PFSK-1 (cell line): ENCODE results near the gene RNF151.

Experiments used
- FOXP2 ChIP-seq: optimal IDR thresholded peaks from 2 replicates; pipeline ENCODE3; 2011; ENCODE audit warnings: borderline replicate concordance, control low read depth, inconsistent platforms; ENCODE audit not compliant: insufficient read depth; ENCODE audit errors: extremely low read length, extremely low read depth
- POLR2AphosphoS5 ChIP-seq: IDR thresholded peaks from 2 replicates; pipeline ENCODE4 v1.6.1; 2012; ENCODE audit warnings: low read depth, mild to moderate bottlenecking, control low read depth, low read length, moderate library complexity
- REST ChIP-seq, 2 experiments: IDR thresholded peaks; 2 replicates each; pipeline versions ENCODE4 v1.6.1 to v1.8.0; 2011 to 2012; ENCODE audit warnings: low read depth in 2 of 2, low read length in 2 of 2, control low read depth in 1 of 2, inconsistent platforms in 1 of 2, mild to moderate bottlenecking in 1 of 2, moderate library complexity in 1 of 2; ENCODE audit not compliant: insufficient read depth in 1 of 2
- SIN3A ChIP-seq: IDR thresholded peaks from 2 replicates; pipeline ENCODE4 v1.6.1; 2012; ENCODE audit warnings: mild to moderate bottlenecking, low read length, moderate library complexity, borderline replicate concordance; ENCODE audit not compliant: insufficient read depth
- TAF1 ChIP-seq: IDR thresholded peaks from 2 replicates; pipeline ENCODE4 v1.6.1; 2012; ENCODE audit warnings: low read length, control low read depth, borderline replicate concordance; ENCODE audit not compliant: insufficient read depth

RNF151 gene

GRCh38 chr16:1959269-1960039, 7.2 kb upstream of the RNF151 start, which contains the start of gene NDUFB10:
TSS of gene NDUFB10 (plus strand) at chr16:1959538. CDS start at chr16:1959625, 87 bp downstream.
- TF ChIP-seq SIN3A (no peak), REST (IDR thresholded peaks at IDR 0.05; ENCODE audit: insufficient read depth in 1 of 2, low read depth in 2 of 2, low read length in 2 of 2) (peak; percentile 21 to 36; a peak in 1 of 4 replicates), POLR2AphosphoS5 (peak; percentile 89), TAF1 (peak; percentile 86)

DNA sequence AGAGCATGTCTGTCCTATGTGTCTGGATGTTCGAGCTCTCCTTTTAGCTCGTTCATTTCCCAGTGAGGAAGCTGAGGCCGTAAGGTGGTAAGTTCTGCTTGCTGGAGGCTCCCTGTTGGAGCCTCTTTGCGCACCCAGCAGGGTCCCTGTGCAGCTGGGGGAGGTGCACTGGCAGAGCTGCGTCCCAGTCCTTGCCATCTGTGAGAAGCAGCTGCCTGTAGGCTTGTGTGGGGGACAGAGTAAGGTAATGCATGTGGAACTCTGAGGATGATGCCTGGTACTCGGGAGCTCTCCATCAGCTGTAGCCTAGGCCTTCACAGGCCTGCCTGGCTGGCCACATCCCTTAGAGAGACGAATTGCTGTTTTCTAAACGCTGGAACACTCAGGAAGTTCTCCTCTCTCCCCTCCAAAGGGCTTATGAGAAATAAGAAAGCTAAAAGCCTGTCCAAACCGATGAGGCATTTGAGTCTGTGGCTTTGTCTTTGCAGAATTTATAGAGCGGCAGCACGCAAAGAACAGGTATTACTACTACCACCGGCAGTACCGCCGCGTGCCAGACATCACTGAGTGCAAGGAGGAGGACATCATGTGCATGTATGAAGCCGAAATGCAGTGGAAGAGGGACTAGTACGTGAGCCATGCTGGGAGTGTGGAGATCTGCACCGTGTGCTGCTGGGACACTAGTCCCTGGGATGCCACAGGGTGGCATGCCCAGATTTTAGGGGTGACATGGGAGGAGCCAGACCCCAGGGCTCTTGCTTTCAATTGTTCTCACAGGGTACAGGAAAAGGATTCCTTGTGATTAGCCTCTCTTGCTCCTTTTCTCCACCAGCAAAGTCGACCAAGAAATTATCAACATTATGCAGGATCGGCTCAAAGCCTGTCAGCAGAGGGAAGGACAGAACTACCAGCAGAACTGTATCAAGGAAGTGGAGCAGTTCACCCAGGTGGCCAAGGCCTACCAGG, 5.7 kb upstream of the RNF151 start:
- TF ChIP-seq TAF1 (0 out of 2 replicates have a peak, but pooled peaks have one; percentile 40), SIN3A (peak; percentile 92; the same call in 1 of the 2 replicates), POLR2AphosphoS5 (peak; percentile 84), FOXP2 (no peak), REST (IDR thresholded peaks at IDR 0.05; ENCODE audit: insufficient read depth in 1 of 2, low read depth in 2 of 2, low read length in 2 of 2) (0 out of 4 replicates have a peak, but pooled peaks of 1 of the 2 experiments have one; percentile 12)

- TF ChIP-seq TAF1 (no peak), REST (IDR thresholded peaks at IDR 0.05; ENCODE audit: insufficient read depth in 1 of 2, low read depth in 2 of 2, low read length in 2 of 2) (no peak), POLR2AphosphoS5 (peak; percentile 61; the same call in 1 of the 2 replicates), FOXP2 (no peak), SIN3A (no peak)
Measured at GRCh38 chr16:1961651-1962067, 5.0 kb upstream of the RNF151 start.

DNA sequence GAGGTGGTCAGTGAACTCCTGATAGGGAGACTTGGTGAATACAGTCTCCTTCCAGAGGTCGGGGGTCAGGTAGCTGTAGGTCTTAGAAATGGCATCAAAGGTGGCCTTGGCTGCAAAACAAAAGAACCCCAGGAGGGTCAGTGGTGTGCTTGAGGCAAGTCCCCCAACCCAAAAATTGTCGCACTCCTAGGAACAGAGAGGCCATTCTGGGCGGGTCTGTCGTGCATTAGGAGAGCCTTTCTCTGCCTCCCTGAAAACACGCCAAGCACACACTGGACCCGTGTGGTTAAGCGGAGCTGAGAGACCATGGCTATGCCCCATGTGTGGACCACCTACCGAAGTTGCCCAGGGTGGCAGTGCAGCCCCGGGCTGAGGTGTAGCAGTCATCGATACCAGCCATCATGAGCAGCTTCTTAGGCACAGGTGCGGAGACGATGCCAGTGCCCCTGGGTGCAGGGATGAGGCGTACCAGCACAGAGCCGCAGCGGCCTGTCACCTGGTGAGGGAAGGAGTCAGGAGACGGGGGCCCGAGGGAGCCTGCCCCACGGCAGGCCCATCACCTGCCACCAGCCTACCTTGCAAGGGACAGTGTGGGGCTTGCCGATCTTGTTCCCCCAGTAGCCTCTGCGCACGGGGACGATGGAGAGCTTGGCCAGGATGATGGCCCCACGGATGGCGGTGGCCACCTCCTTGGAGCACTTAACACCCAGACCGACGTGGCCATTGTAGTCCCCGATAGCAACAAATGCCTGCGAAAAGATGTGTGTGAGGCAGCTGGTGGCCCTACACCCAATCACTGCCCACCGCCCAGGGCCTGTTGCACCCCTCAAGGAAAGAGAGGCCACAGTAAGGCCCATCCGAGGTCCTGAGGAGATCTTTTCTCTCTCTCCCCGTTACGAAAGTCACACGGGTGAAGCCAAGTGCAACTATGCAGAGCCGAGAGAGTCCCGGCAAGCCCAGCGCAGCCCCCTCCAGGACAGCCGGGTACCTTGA, 4.2 kb upstream of the RNF151 start:
- 0 out of 2 replicates have a peak, but pooled peaks have one; percentile 34 for TF ChIP-seq POLR2AphosphoS5
